ENCODE data around the gene NNT.

- TF ChIP-seq EZH2phosphoT487 (IDR thresholded peaks at IDR 0.05; ENCODE audit: borderline replicate concordance): no peak
- no peak for TF ChIP-seq CTCF (conservative IDR thresholded peaks at IDR 0.05; ENCODE audit: low read length)
Observed at GRCh38 chr5:43652537-43653302, 49.7 kb downstream of the NNT start.

Measured in Loucy (cell line).